PC-3 (cell line): ENCODE results near the gene CCDC91. TPM values are rescaled to one million over a fixed set of nuclear protein-coding genes. Genes with fewer than 3 reads are reported as not detected.
A peak's percentile ranks its signal among the peaks of the same experiment; 100 is the strongest.

Source experiments
- ATAC-seq: fragments of 200-7000 bp; cut with Tn5 transposase; 2 replicates; pipeline ENCODE4 v1.9.1; 2020; ENCODE audit warnings: mild to moderate bottlenecking, moderate library complexity
- BruUV-seq: library from RNA; stranded (reverse); fragments of 400-500 nt; replicated peaks from 2 replicates; lab custom pipeline; 2021; lab: Mats Ljungman, UMichigan
- CTCF ChIA-PET: fragments of 300-600 bp; sonication (Branson Sonifier 250); formaldehyde crosslinking; loops from one replicate; lab custom pipeline; 2022; ENCODE audit warnings: antibody characterized with exemption; lab: Charles Lee
- POLR2A ChIA-PET: fragments of 300-600 bp; sonication (Branson Sonifier 250); formaldehyde crosslinking; loops from one replicate; lab custom pipeline; 2022; ENCODE audit warnings: antibody characterized with exemption; ENCODE audit not compliant: unreplicated experiment; lab: Charles Lee
- DNase-seq: peaks from one replicate; pipeline ENCODE4 v3.0.0-alpha.2; 2015
- H2AFZ ChIP-seq: fragments of 300-600 bp; sonication (generic); 2 replicates; pipeline ENCODE4 v1.6.0; 2016; ENCODE audit warnings: antibody characterized with exemption, low read length
- H3F3A ChIP-seq: fragments of 300-600 bp; sonication (generic); one replicate; pipeline ENCODE4 v1.6.0; 2017; ENCODE audit warnings: antibody characterized with exemption, low read length, control low read depth, mild to moderate bottlenecking; ENCODE audit not compliant: unreplicated experiment
- H3K27ac ChIP-seq: fragments of 300-600 bp; sonication (generic); 2 replicates; pipeline ENCODE4 v1.5.1; 2016; ENCODE audit warnings: mild to moderate bottlenecking, low read length
- H3K27me3 ChIP-seq: fragments of 300-600 bp; sonication (generic); 2 replicates; pipeline ENCODE4 v1.6.1; 2016; ENCODE audit warnings: low read length, mixed read lengths
- H3K36me3 ChIP-seq: fragments of 300-600 bp; sonication (generic); 2 replicates; pipeline ENCODE4 v1.6.1; 2016; ENCODE audit warnings: low read depth, mixed run types, low read length, mixed read lengths
- H3K4me1 ChIP-seq: fragments of 300-600 bp; sonication (generic); 2 replicates; pipeline ENCODE4 v1.5.1; 2016; ENCODE audit warnings: low read length; ENCODE audit not compliant: insufficient read depth
- H3K4me2 ChIP-seq: fragments of 300-600 bp; sonication (generic); 2 replicates; pipeline ENCODE4 v1.6.0; 2016; ENCODE audit warnings: low read length
- H3K4me3 ChIP-seq: fragments of 300-600 bp; sonication (generic); 2 replicates; pipeline ENCODE4 v1.5.1; 2016; ENCODE audit warnings: mild to moderate bottlenecking, low read length, mixed read lengths
- H3K79me2 ChIP-seq: fragments of 300-600 bp; sonication (generic); 2 replicates; pipeline ENCODE4 v1.6.1; 2017; ENCODE audit warnings: low read length, mixed read lengths
- H3K9ac ChIP-seq: fragments of 300-600 bp; sonication (generic); 2 replicates; pipeline ENCODE4 v1.6.0; 2016; ENCODE audit warnings: mild to moderate bottlenecking, low read length
- H3K9me2 ChIP-seq: fragments of 300-600 bp; sonication (generic); replicated peaks from 2 replicates; pipeline ENCODE4 v1.6.1; 2016; ENCODE audit warnings: mixed run types, low read length, mixed read lengths
- H3K9me3 ChIP-seq: fragments of 300-600 bp; sonication (generic); 2 replicates; pipeline ENCODE4 v1.6.1; 2016; ENCODE audit warnings: low read length, mixed read lengths
- H4K20me1 ChIP-seq: fragments of 300-600 bp; sonication (generic); 2 replicates; pipeline ENCODE4 v1.6.1; 2016; ENCODE audit warnings: low read length, mixed read lengths
- CTCF ChIP-seq: fragments of 300-600 bp; sonication (generic); conservative IDR thresholded peaks from 2 replicates; pipeline ENCODE4 v1.5.1; 2017; ENCODE audit warnings: antibody characterized with exemption, low read depth, mild to moderate bottlenecking, low read length
- EZH2 ChIP-seq: fragments of 300-600 bp; sonication (generic); IDR thresholded peaks from one replicate; pipeline ENCODE4 v1.6.1; 2017; ENCODE audit warnings: antibody characterized with exemption, mild to moderate bottlenecking, low read length; ENCODE audit not compliant: unreplicated experiment
- EZH2phosphoT487 ChIP-seq: fragments of 300-600 bp; sonication (generic); IDR thresholded peaks from 2 replicates; pipeline ENCODE4 v1.6.1; 2018; ENCODE audit warnings: mild to moderate bottlenecking, antibody characterized with exemption, low read length, borderline replicate concordance
- intact Hi-C: fragments of 100-400 bp; cut with micrococcal nuclease; formaldehyde crosslinking; loops from 2 replicates; pipeline ENCODE4 v1.9.0; 2023
- total RNA-seq: library from RNA; depleted of rRNA; stranded (reverse); fragments of >200 nt; gene quantifications from 2 replicates; pipeline ENCODE4 v1.2.3, GENCODE V29; 2014

Gene CCDC91
- total RNA-seq, 1 experiment from 2014 or later = 15.7 TPM

GRCh38 chr12:28286352-28286751 lies 96.1 kb downstream of the CCDC91 start:
- intact Hi-C loops = no loop called here
- POLR2A ChIA-PET = no interaction called here
- Histone ChIP-seq H3K9me2 (no peaks in the 10 kb centered on the region), H3K4me1 (no peaks in the 10 kb centered on the region), H3F3A (no peaks in the 10 kb centered on the region), H2AFZ (no peak overlapping the region), H3K27me3 (no peaks in the 10 kb centered on the region), H3K4me2 (no peak overlapping the region), H4K20me1 (no peaks in the 10 kb centered on the region), H3K36me3 (peaks cover 13% of the 10 kb centered on the region), H3K4me3 (no peak overlapping the region), H3K9me3 (peaks cover 29% of the 10 kb centered on the region), H3K9ac (no peak overlapping the region), H3K79me2 (no peaks in the 10 kb centered on the region), H3K27ac (no peak overlapping the region)
- CTCF ChIA-PET = no interaction called here
- no peak for TF ChIP-seq CTCF
- TF ChIP-seq EZH2phosphoT487 = no peak
- no peak for TF ChIP-seq EZH2
- ATAC-seq (no peak), DNase-seq (no peak)
- no TSS peak for BruUV-seq

GRCh38 chr12:28290262-28290661 lies 100.0 kb downstream of the CCDC91 start:
- ATAC-seq = no peak
- TF ChIP-seq CTCF = no peak
- no peak for TF ChIP-seq EZH2
- TF ChIP-seq EZH2phosphoT487 = no peak
- CTCF ChIA-PET = no interaction called here

GRCh38 chr12:28292699-28293098 lies 102.4 kb downstream of the CCDC91 start:
- Histone ChIP-seq H3F3A (no peaks in the 10 kb centered on the region), H3K4me2 (no peak overlapping the region), H3K9me2 (no peaks in the 10 kb centered on the region), H3K4me3 (no peak overlapping the region), H3K27me3 (no peaks in the 10 kb centered on the region), H3K79me2 (no peaks in the 10 kb centered on the region), H3K9me3 (peaks cover 20% of the 10 kb centered on the region), H3K9ac (no peak overlapping the region), H3K36me3 (peaks cover 9% of the 10 kb centered on the region), H4K20me1 (no peaks in the 10 kb centered on the region), H3K4me1 (no peaks in the 10 kb centered on the region), H2AFZ (no peak overlapping the region), H3K27ac (no peak overlapping the region)
- DNase-seq (peak; percentile 71), ATAC-seq (peak; percentile 97)
- intact Hi-C loops = no loop called here
- CTCF ChIA-PET = no interaction called here
- BruUV-seq = no TSS peak
- TF ChIP-seq EZH2 (no peak), CTCF (no peak), EZH2phosphoT487 (no peak)
- POLR2A ChIA-PET = interaction anchor here (0.7 kb wide), 1 partner anchor 321 kb away, joined by 3 read pairs; no protein-coding TSS in a partner anchor

More at GRCh38 chr12:28290262-28290661, 100.0 kb downstream of the CCDC91 start:
- Histone ChIP-seq H3K4me1 (no peaks in the 10 kb centered on the region), H3K27ac (no peak overlapping the region), H2AFZ (no peak overlapping the region), H3K9me3 (peaks cover 20% of the 10 kb centered on the region), H3K36me3 (peaks cover 9% of the 10 kb centered on the region), H3F3A (no peaks in the 10 kb centered on the region), H3K79me2 (no peaks in the 10 kb centered on the region), H3K9me2 (no peaks in the 10 kb centered on the region), H3K4me2 (no peak overlapping the region), H3K9ac (no peak overlapping the region), H4K20me1 (no peaks in the 10 kb centered on the region), H3K27me3 (no peaks in the 10 kb centered on the region), H3K4me3 (no peak overlapping the region)
- BruUV-seq = no TSS peak
- POLR2A ChIA-PET = no interaction called here
- intact Hi-C loops = no loop called here
- DNase-seq = no peak
